Stimulated activated memory B cell treated with anti-CD40 and anti-IgM and Interleukin-4, amounts not matched to agents 10 μg/mL and 1 μg/mL and 100 μg/mL, for 72 hours (primary cell): ENCODE results near the gene MSL1.
"Not testable (repeated sequence)": the region's sequence is repeated elsewhere in the genome, so short reads cannot be mapped to it uniquely, and the experiment has no call there.

Source experiments
- ATAC-seq: fragments of 150-1000 bp; cut with Tn5 transposase; 2 replicates; pipeline ENCODE4 v1.10.0; 2021
- H3K27ac Mint-ChIP-seq: one replicate; pipeline ENCODE4 v1.8.0; 2022; ENCODE audit warnings: mild to moderate bottlenecking, mixed read lengths
- H3K27me3 Mint-ChIP-seq: one replicate; pipeline ENCODE4 v1.8.0; 2022; ENCODE audit warnings: mixed read lengths
- H3K36me3 Mint-ChIP-seq: one replicate; pipeline ENCODE4 v1.8.0; 2022; ENCODE audit warnings: mixed read lengths
- H3K4me1 Mint-ChIP-seq: one replicate; pipeline ENCODE4 v1.8.0; 2022; ENCODE audit warnings: mixed read lengths
- H3K4me3 Mint-ChIP-seq: one replicate; pipeline ENCODE4 v1.8.0; 2022; ENCODE audit warnings: mild to moderate bottlenecking, moderate library complexity, mixed read lengths
- H3K9me3 Mint-ChIP-seq: one replicate; pipeline ENCODE4 v1.8.0; 2022; ENCODE audit warnings: mixed read lengths

MSL1 gene

GRCh38 chr17:40129498-40129897 is 7.7 kb downstream of the MSL1 start:
- H3K27ac Mint-ChIP-seq, result no peak overlapping the region
- no peak overlapping the region for H3K4me3 Mint-ChIP-seq
- no peaks in the 10 kb centered on the region for H3K27me3 Mint-ChIP-seq
- H3K4me1 Mint-ChIP-seq, result peaks cover 15% of the 10 kb centered on the region
- H3K36me3 Mint-ChIP-seq, result peaks cover 62% of the 10 kb centered on the region
- ATAC-seq, result no peak
- no peaks in the 10 kb centered on the region for H3K9me3 Mint-ChIP-seq

DNA sequence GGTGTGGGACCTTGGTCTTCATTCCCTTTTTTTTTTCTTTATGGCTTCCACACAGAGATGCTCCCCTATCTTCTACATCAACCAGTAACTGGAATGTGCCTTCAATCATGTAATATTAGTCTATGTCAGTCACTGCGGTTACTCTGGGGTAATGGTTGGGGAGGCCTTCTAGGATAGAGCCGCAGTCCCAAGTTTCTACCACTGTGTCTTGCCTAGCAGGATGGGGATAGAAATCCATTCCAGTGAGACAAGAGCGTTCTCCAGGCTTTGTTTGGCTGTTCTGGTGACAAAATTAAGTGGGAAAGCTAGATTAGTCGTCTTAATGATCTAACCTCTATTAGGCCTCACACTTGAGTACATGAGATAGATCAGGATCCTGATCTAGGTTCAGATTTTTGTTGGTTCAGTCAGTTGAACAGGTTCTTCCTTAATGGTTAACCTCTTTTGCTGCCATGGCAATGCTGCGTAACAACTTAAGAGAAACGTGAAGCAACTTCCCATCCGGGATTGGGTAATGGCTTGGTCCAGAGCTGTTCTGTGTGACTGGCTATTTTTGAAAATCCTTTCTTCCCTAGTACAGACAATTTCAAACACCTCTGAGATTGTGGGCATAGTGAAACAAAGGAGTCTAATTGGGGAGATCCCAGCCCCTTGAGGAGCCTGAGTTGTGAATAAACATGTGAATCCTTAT is 8.7 kb downstream of the MSL1 start:
- Mint-ChIP-seq H3K9me3 (no peaks in the 10 kb centered on the region), H3K4me3 (no peak overlapping the region), H3K4me1 (peaks cover 12% of the 10 kb centered on the region), H3K27ac (no peak overlapping the region), H3K36me3 (peaks cover 71% of the 10 kb centered on the region), H3K27me3 (no peaks in the 10 kb centered on the region)
- ATAC-seq, result no peak

- no peak overlapping the region for H3K4me3 Mint-ChIP-seq
- no peak for ATAC-seq
- no peaks in the 10 kb centered on the region for H3K27me3 Mint-ChIP-seq
- peaks cover 65% of the 10 kb centered on the region for H3K36me3 Mint-ChIP-seq
- peak overlapping the region; percentile 53 for H3K27ac Mint-ChIP-seq
- H3K9me3 Mint-ChIP-seq, result no peaks in the 10 kb centered on the region
- H3K4me1 Mint-ChIP-seq, result peaks cover 17% of the 10 kb centered on the region
These were observed 12.4 kb downstream of the MSL1 start for GRCh38 chr17:40134184-40134583.

- Mint-ChIP-seq H3K9me3 (no peaks in the 10 kb centered on the region), H3K36me3 (peaks cover 59% of the 10 kb centered on the region), H3K27me3 (no peaks in the 10 kb centered on the region), H3K27ac (peak overlapping the region; percentile 53), H3K4me1 (peaks cover 25% of the 10 kb centered on the region), H3K4me3 (no peak overlapping the region)
- no peak for ATAC-seq
These were observed 14.0 kb downstream of the MSL1 start for GRCh38 chr17:40135817-40136216.

DNA sequence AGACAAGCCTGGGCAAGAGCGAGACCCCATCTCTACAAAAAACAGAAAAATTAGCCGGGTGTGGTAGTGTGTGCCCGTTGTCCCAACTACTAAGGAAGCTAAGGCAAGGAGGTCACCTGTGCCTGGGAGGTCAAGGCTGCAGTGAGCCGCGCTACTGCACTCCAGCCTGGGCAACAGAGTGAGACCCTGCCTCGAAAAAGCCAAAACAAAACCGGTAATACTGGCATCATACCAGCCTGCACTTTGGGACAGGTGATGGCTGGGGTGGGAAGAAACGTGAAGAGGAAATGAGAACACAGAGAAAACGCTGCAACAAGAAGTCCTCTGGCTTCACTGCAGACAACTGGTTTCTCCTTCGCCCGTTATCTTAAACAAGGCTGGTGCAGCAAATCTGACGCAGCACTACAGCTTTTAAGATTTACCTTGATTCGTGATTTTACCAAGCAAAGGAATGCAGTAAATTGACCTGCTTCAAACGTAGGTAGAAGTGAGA is 17.8 kb downstream of the MSL1 start:
- H3K27ac Mint-ChIP-seq, result peak overlapping the region; percentile 93
- ATAC-seq, result peak; percentile 40
- peaks cover 32% of the 10 kb centered on the region for H3K36me3 Mint-ChIP-seq
- peaks cover 40% of the 10 kb centered on the region for H3K4me1 Mint-ChIP-seq
- no peaks in the 10 kb centered on the region for H3K9me3 Mint-ChIP-seq
- peak overlapping the region; percentile 91 for H3K4me3 Mint-ChIP-seq
- H3K27me3 Mint-ChIP-seq, result no peaks in the 10 kb centered on the region

- H3K27me3 Mint-ChIP-seq, H3K27ac Mint-ChIP-seq, ATAC-seq, H3K4me3 Mint-ChIP-seq, H3K9me3 Mint-ChIP-seq: not testable (repeated sequence)
- Mint-ChIP-seq H3K4me1 (peaks cover 45% of the 10 kb centered on the region), H3K36me3 (peaks cover 37% of the 10 kb centered on the region)
These were observed 21.4 kb downstream of the MSL1 start for GRCh38 chr17:40143166-40143565.

DNA sequence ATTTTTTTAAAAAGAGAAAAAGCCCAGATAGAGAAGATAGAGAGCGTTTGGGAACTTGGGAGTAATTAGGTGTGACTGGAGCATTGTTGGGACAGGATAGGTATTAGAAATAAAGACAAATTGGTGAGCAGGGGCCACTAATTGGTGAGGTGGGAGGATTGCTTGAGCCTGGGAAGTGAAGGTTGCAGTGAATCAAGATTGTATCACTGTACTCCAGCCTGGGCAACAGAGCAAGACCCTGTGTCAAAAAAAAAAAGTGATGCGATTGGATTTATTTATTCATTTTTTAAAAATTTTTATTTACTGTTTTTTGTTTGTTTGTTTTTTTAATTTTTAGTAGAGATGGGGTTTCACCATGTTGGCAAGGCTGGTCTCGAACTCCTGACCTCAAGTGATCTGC is 23.7 kb downstream of the MSL1 start:
- H3K4me3 Mint-ChIP-seq, result no peak overlapping the region
- no peaks in the 10 kb centered on the region for H3K9me3 Mint-ChIP-seq
- peaks cover 60% of the 10 kb centered on the region for H3K36me3 Mint-ChIP-seq
- peak overlapping the region; percentile 63 for H3K27ac Mint-ChIP-seq
- peaks cover 54% of the 10 kb centered on the region for H3K4me1 Mint-ChIP-seq
- H3K27me3 Mint-ChIP-seq, result no peaks in the 10 kb centered on the region
- no peak for ATAC-seq

GRCh38 chr17:40148527-40148926 is 26.8 kb downstream of the MSL1 start:
- no peaks in the 10 kb centered on the region for H3K9me3 Mint-ChIP-seq
- no peaks in the 10 kb centered on the region for H3K27me3 Mint-ChIP-seq
- H3K36me3 Mint-ChIP-seq, result peaks cover 68% of the 10 kb centered on the region
- ATAC-seq, result no peak
- H3K4me3 Mint-ChIP-seq, result no peak overlapping the region
- H3K4me1 Mint-ChIP-seq, result peaks cover 48% of the 10 kb centered on the region
- peak overlapping the region; percentile 35 for H3K27ac Mint-ChIP-seq

DNA sequence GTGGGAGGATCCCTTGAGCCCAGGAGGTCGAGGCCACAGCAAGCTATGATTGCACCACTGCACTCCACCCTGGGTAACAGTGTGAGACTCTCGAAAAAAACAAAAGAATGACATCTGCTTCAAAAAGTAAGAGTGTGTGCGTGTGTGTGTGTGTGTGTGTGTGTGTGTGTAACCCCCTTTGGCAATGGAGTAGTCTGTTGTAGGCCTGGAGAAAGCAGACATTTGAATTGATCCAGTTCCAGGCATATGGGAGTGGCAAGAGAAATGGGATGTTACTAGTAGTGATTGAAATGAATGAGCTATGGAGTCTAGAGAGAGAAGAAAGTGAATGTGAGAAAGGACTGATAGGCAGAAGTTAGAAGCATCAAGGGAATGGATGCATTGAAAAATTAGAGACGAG is 28.5 kb downstream of the MSL1 start:
- Mint-ChIP-seq H3K27ac (peak overlapping the region; percentile 35), H3K9me3 (no peaks in the 10 kb centered on the region), H3K27me3 (no peaks in the 10 kb centered on the region), H3K36me3 (peaks cover 80% of the 10 kb centered on the region), H3K4me1 (peaks cover 58% of the 10 kb centered on the region), H3K4me3 (no peak overlapping the region)
- no peak for ATAC-seq

DNA sequence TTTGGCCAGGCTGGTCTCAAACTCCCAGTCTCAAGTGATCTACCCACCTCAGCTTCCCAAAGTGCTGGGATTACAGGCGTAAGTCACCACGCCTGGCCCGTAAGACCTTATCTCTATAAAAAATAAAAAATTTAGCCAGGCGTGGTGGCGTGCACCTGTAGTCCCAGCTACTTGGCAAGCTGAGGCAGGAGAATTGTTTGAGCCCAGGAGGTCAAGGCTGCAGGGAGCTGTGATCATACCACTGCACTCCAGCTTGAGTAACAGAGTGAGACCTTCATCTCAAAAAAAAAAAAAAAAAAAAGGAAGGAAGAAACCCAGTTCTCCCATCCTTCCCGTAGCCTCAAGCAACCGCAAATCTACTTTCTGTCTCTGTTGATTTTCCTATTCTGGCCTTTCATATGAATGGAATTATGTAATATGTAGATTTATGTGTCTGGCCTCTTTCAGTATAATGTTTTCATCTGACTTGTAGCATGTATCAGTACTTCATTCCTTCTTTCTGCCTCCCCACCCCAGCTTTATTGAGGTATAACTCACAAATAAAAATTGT is 29.7 kb downstream of the MSL1 start:
- H3K4me3 Mint-ChIP-seq, result no peak overlapping the region
- peak overlapping the region; percentile 55 for H3K27ac Mint-ChIP-seq
- peaks cover 61% of the 10 kb centered on the region for H3K4me1 Mint-ChIP-seq
- H3K27me3 Mint-ChIP-seq, result no peaks in the 10 kb centered on the region
- no peak for ATAC-seq
- peaks cover 74% of the 10 kb centered on the region for H3K36me3 Mint-ChIP-seq
- H3K9me3 Mint-ChIP-seq, result no peaks in the 10 kb centered on the region

DNA sequence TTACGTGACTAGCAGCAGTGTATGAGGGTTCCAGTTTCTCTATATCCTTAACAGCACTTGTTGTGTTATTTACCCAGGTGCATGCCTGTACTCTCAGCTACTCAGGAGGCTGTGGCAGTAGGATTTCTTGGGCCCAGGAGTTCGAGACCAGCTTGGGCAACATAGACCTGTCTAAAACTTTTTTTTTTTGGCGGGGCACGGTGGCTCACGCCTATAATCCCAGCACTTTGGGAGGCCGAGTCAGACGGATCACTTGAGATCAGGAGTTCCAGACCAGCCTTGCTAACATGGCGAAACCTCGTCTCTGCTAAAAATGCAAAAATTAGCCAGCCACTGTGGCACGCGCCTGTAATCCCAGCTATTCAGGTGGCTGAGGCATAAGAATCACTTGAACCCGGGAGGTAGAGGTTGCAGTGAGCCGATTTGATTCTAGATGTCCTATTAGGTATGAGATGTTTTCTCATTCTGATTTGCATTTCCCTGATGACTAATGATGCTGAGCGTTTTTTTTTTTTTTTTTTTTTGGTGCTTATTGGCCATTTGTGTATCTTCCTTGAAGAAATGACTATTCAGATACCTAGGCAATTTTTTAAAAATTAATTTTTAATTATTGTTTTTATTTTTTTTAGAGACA is 31.9 kb downstream of the MSL1 start:
- H3K27ac Mint-ChIP-seq, result peak overlapping the region; percentile 94
- H3K36me3 Mint-ChIP-seq, result peaks cover 59% of the 10 kb centered on the region
- no peaks in the 10 kb centered on the region for H3K9me3 Mint-ChIP-seq
- no peak for ATAC-seq
- peaks cover 60% of the 10 kb centered on the region for H3K4me1 Mint-ChIP-seq
- peak overlapping the region; percentile 47 for H3K4me3 Mint-ChIP-seq
- H3K27me3 Mint-ChIP-seq, result no peaks in the 10 kb centered on the region

DNA sequence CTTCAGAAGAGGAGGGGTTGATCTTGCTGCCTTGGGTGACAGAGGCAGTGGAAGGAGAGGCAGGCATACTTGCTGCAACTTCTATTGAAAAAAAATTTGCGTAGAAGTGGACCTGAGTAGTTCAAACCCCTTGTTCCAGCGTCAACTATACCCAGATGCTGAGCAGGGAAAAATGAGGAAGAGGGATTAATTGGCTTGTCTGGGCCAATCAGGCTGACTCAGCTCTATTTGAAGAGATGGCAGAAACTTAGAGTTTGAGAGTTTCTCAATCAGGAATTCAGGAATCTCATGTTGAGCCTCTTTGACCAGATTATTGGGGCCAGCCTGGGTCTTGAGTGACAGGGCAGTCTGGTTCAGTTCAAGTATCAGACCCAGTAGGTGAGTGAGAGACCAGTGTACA is 36.2 kb downstream of the MSL1 start:
- Mint-ChIP-seq H3K27ac (peak overlapping the region; percentile 20), H3K4me3 (no peak overlapping the region)

GRCh38 chr17:40158438-40159013 is 36.8 kb downstream of the MSL1 start:
- Mint-ChIP-seq H3K9me3 (no peaks in the 10 kb centered on the region), H3K27ac (no peak overlapping the region), H3K4me3 (no peak overlapping the region), H3K36me3 (peaks cover 42% of the 10 kb centered on the region), H3K27me3 (no peaks in the 10 kb centered on the region), H3K4me1 (peaks cover 32% of the 10 kb centered on the region)
- no peak for ATAC-seq

More for the DNA sequence above, 36.2 kb downstream of the MSL1 start:
- Mint-ChIP-seq H3K9me3 (no peaks in the 10 kb centered on the region), H3K27me3 (no peaks in the 10 kb centered on the region), H3K36me3 (peaks cover 43% of the 10 kb centered on the region), H3K4me1 (peaks cover 38% of the 10 kb centered on the region)
- ATAC-seq, result no peak

GRCh38 chr17:40159456-40159855 is 37.7 kb downstream of the MSL1 start:
- Mint-ChIP-seq H3K4me3 (no peak overlapping the region), H3K9me3 (no peaks in the 10 kb centered on the region), H3K27ac (no peak overlapping the region), H3K36me3 (peaks cover 44% of the 10 kb centered on the region), H3K27me3 (no peaks in the 10 kb centered on the region), H3K4me1 (peaks cover 26% of the 10 kb centered on the region)
- no peak for ATAC-seq

DNA sequence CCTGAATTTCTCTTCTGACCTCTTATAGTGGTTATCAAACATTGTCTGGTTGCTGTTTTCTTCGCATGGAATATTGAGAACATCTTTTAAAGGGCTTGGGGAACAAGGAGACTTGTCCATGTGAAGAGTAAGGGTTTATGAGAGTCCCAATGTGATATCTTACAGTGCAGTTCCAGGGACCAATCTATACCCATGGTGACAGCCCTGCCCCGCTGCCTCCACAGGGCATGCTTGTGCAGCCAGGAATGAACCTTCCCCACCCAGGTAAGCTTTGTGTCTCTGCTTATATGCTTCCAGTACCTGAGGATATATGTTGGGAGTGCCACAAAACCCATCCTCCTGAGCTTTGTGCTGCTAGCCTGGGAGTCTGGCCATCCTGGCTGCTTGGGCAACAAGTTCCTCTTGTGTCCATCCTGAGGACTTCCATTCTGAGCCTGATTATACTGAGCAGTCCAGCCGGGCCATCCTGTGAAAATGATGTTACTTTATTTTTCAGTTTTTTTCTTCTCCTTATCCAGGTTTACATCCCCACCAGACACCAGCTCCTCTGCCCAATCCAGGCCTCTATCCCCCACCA is 46.0 kb downstream of the MSL1 start:
- H3K9me3 Mint-ChIP-seq, result no peaks in the 10 kb centered on the region
- H3K27ac Mint-ChIP-seq, result peak overlapping the region; percentile 45
- peaks cover 67% of the 10 kb centered on the region for H3K36me3 Mint-ChIP-seq
- no peak overlapping the region for H3K4me3 Mint-ChIP-seq
- ATAC-seq, result no peak
- H3K4me1 Mint-ChIP-seq, result peaks cover 11% of the 10 kb centered on the region
- H3K27me3 Mint-ChIP-seq, result no peaks in the 10 kb centered on the region
